Mesendoderm (in vitro differentiated cells): Measurements from ENCODE around the gene NACAD.
A peak's percentile ranks its signal among the peaks of the same experiment; 100 is the strongest.

Source experiments
- DNase-seq: peaks from one replicate; pipeline ENCODE4 v3.0.0; 2013
- H2AK5ac ChIP-seq: 2 replicates; pipeline ENCODE4 v1.6.1; 2013; ENCODE audit warnings: low read length, inconsistent platforms
- H2BK120ac ChIP-seq: 2 replicates; pipeline ENCODE4 v1.6.1; 2013; ENCODE audit warnings: low read depth, mild to moderate bottlenecking, low read length, moderate library complexity, mixed read lengths
- H2BK15ac ChIP-seq: replicated peaks from 2 replicates; pipeline ENCODE4 v1.6.1; 2013; ENCODE audit warnings: low read depth, mild to moderate bottlenecking, moderate library complexity
- H2BK5ac ChIP-seq: 2 replicates; pipeline ENCODE4 v1.6.1; 2013; ENCODE audit warnings: low read length, inconsistent platforms
- H3K18ac ChIP-seq: 2 replicates; pipeline ENCODE4 v1.6.1; 2013; ENCODE audit warnings: mild to moderate bottlenecking, low read length, mixed read lengths
- H3K23ac ChIP-seq: one replicate; pipeline ENCODE4 v1.6.1; 2013; ENCODE audit warnings: low read length
- H3K27ac ChIP-seq: 2 replicates; pipeline ENCODE4 v1.5.1; 2013; ENCODE audit warnings: low read depth, mild to moderate bottlenecking, inconsistent platforms, low read length, moderate library complexity
- H3K27me3 ChIP-seq: 2 replicates; pipeline ENCODE4 v1.6.1; 2013; ENCODE audit warnings: low read length, control low read depth, mild to moderate bottlenecking, inconsistent platforms; ENCODE audit not compliant: insufficient read depth, poor library complexity
- H3K36me3 ChIP-seq: 2 replicates; pipeline ENCODE4 v1.6.1; 2013; ENCODE audit warnings: low read length, inconsistent platforms; ENCODE audit not compliant: control insufficient read depth, insufficient read depth
- H3K4ac ChIP-seq: one replicate; pipeline ENCODE4 v1.6.1; 2013; ENCODE audit warnings: low read depth, mild to moderate bottlenecking, low read length, moderate library complexity
- H3K4me1 ChIP-seq: 2 replicates; pipeline ENCODE4 v1.6.1; 2013; ENCODE audit warnings: low read depth, low read length, inconsistent platforms; ENCODE audit not compliant: control insufficient read depth
- H3K4me2 ChIP-seq: 2 replicates; pipeline ENCODE4 v1.6.1; 2013; ENCODE audit warnings: low read length
- H3K4me3 ChIP-seq: 2 replicates; pipeline ENCODE4 v1.5.1; 2013; ENCODE audit warnings: mild to moderate bottlenecking, low read length
- H3K56ac ChIP-seq: one replicate; pipeline ENCODE4 v1.6.1; 2013; ENCODE audit warnings: low read length
- H3K79me1 ChIP-seq: 2 replicates; pipeline ENCODE4 v1.6.1; 2013; ENCODE audit warnings: low read length, inconsistent platforms
- H3K79me2 ChIP-seq: 2 replicates; pipeline ENCODE4 v1.6.1; 2013; ENCODE audit warnings: mild to moderate bottlenecking, low read length; ENCODE audit not compliant: control insufficient read depth, insufficient read depth
- H3K9ac ChIP-seq: 2 replicates; pipeline ENCODE4 v1.6.1; 2013; ENCODE audit warnings: low read length, inconsistent platforms
- H4K5ac ChIP-seq: one replicate; pipeline ENCODE4 v1.6.1; 2013; ENCODE audit warnings: low read length
- H4K8ac ChIP-seq: one replicate; pipeline ENCODE4 v1.6.1; 2013; ENCODE audit warnings: low read depth, mild to moderate bottlenecking, control low read depth, low read length, moderate library complexity
- WGBS: extraction: QIAGEN DNeasy Blood & Tissue Kit; methylation state at CpG from one replicate; pipeline ENCODE4 v1.1.7; 2013; ENCODE audit warnings: low lambda C conversion rate, missing lambda C conversion rate; ENCODE audit not compliant: insufficient coverage; ENCODE audit errors: extremely low coverage; 5-methylcytosine and 5-hydroxymethylcytosine counted together

NACAD gene

GRCh38 chr7:45126201-45126600 is 37.4 kb upstream of the NACAD start:
- Histone ChIP-seq H3K9ac (no peak overlapping the region), H2BK5ac (no peak overlapping the region), H2BK120ac (no peak overlapping the region), H3K4me3 (no peak overlapping the region), H3K4me1 (no peaks in the 10 kb centered on the region), H3K23ac (no peak overlapping the region), H3K36me3 (no peaks in the 10 kb centered on the region), H3K27ac (no peak overlapping the region), H3K27me3 (no peaks in the 10 kb centered on the region), H2BK15ac (no peak overlapping the region), H3K18ac (no peak overlapping the region), H2AK5ac (no peak overlapping the region), H3K4me2 (no peak overlapping the region), H4K8ac (no peak overlapping the region), H3K4ac (no peak overlapping the region), H3K79me2 (no peaks in the 10 kb centered on the region), H3K79me1 (no peaks in the 10 kb centered on the region), H3K56ac (no peak overlapping the region), H4K5ac (no peak overlapping the region)
- no CpG with 5 or more reads among the region's 6 CpGs for WGBS
- no peak for DNase-seq

GRCh38 chr7:45125193-45125904 is 36.6 kb upstream of the NACAD start:
- Histone ChIP-seq H3K4ac (no peak overlapping the region), H3K79me1 (no peaks in the 10 kb centered on the region)
- WGBS, result no CpG with 5 or more reads among the region's 11 CpGs

GRCh38 chr7:45123913-45124710 is 35.3 kb upstream of the NACAD start:
- no peak overlapping the region for H4K8ac ChIP-seq
- no peaks in the 10 kb centered on the region for H3K27me3 ChIP-seq
- H2BK120ac ChIP-seq, result no peak overlapping the region
- peak overlapping the region; percentile 10 for H3K56ac ChIP-seq
- no peak overlapping the region for H3K18ac ChIP-seq
- H2AK5ac ChIP-seq, result no peak overlapping the region
- no peak overlapping the region for H3K23ac ChIP-seq
- H3K27ac ChIP-seq, result no peak overlapping the region
- no peak overlapping the region for H2BK5ac ChIP-seq
- no CpG with 5 or more reads among the region's 12 CpGs for WGBS
- no peak overlapping the region for H3K4me3 ChIP-seq
- no peak overlapping the region for H3K9ac ChIP-seq
- H3K79me2 ChIP-seq, result no peaks in the 10 kb centered on the region
- H3K4me2 ChIP-seq, result no peak overlapping the region
- no peaks in the 10 kb centered on the region for H3K36me3 ChIP-seq
- no peak overlapping the region for H3K4ac ChIP-seq
- no peaks in the 10 kb centered on the region for H3K79me1 ChIP-seq
- no peak overlapping the region for H2BK15ac ChIP-seq
- peak; percentile 27 for DNase-seq
- no peak overlapping the region for H4K5ac ChIP-seq
- H3K4me1 ChIP-seq, result no peaks in the 10 kb centered on the region

More at GRCh38 chr7:45125193-45125904, 36.6 kb upstream of the NACAD start:
- Histone ChIP-seq H2BK15ac (no peak overlapping the region), H3K36me3 (no peaks in the 10 kb centered on the region), H3K18ac (no peak overlapping the region), H3K9ac (no peak overlapping the region), H3K23ac (no peak overlapping the region), H4K8ac (no peak overlapping the region), H3K4me2 (no peak overlapping the region), H2BK120ac (no peak overlapping the region), H3K4me1 (no peaks in the 10 kb centered on the region), H3K79me2 (no peaks in the 10 kb centered on the region), H3K56ac (no peak overlapping the region), H3K27ac (no peak overlapping the region), H3K4me3 (no peak overlapping the region), H3K27me3 (no peaks in the 10 kb centered on the region), H4K5ac (no peak overlapping the region), H2BK5ac (no peak overlapping the region), H2AK5ac (no peak overlapping the region)
- no peak for DNase-seq

- Histone ChIP-seq H3K18ac (no peak overlapping the region), H3K79me1 (no peaks in the 10 kb centered on the region), H3K27ac (no peak overlapping the region), H2BK120ac (no peak overlapping the region), H3K4me1 (no peaks in the 10 kb centered on the region), H3K4ac (no peak overlapping the region), H2BK5ac (no peak overlapping the region), H3K4me2 (no peak overlapping the region), H3K9ac (no peak overlapping the region), H3K79me2 (no peaks in the 10 kb centered on the region), H2BK15ac (no peak overlapping the region), H3K36me3 (no peaks in the 10 kb centered on the region), H3K4me3 (no peak overlapping the region), H4K5ac (no peak overlapping the region), H3K56ac (peak overlapping the region; percentile 15), H3K23ac (no peak overlapping the region), H4K8ac (no peak overlapping the region), H3K27me3 (no peaks in the 10 kb centered on the region), H2AK5ac (no peak overlapping the region)
- WGBS, result no CpG with 5 or more reads among the region's 16 CpGs
- DNase-seq, result no peak
Measured at GRCh38 chr7:45122975-45123860, 34.4 kb upstream of the NACAD start.

GRCh38 chr7:45119550-45119949 is 30.8 kb upstream of the NACAD start:
- Histone ChIP-seq H2BK120ac (no peak overlapping the region), H3K36me3 (no peaks in the 10 kb centered on the region), H3K56ac (no peak overlapping the region), H4K8ac (no peak overlapping the region), H4K5ac (no peak overlapping the region), H2BK5ac (no peak overlapping the region), H2BK15ac (no peak overlapping the region), H3K79me2 (no peaks in the 10 kb centered on the region), H3K4me1 (no peaks in the 10 kb centered on the region), H3K27me3 (no peaks in the 10 kb centered on the region), H3K18ac (no peak overlapping the region), H2AK5ac (no peak overlapping the region), H3K27ac (no peak overlapping the region), H3K4ac (no peak overlapping the region), H3K4me2 (no peak overlapping the region), H3K23ac (no peak overlapping the region), H3K79me1 (no peaks in the 10 kb centered on the region), H3K9ac (no peak overlapping the region), H3K4me3 (no peak overlapping the region)
- no peak for DNase-seq
- no CpG with 5 or more reads among the region's 3 CpGs for WGBS
